ENCODE measurements around the gene RABEPK.

The RABEPK gene

GRCh38 chr9:125276771-125277170 is 76.4 kb downstream of the RABEPK start:
- no peak overlapping the region for H3K27ac ChIP-seq
- TF ChIP-seq CTCF (conservative IDR thresholded peaks at IDR 0.05) (no peak), ZFX (IDR thresholded peaks at IDR 0.05) (no peak)

- TF ChIP-seq CTCF (conservative IDR thresholded peaks at IDR 0.05) (no peak), ZFX (IDR thresholded peaks at IDR 0.05) (no peak)
Observed at GRCh38 chr9:125277411-125277810, 77.1 kb downstream of the RABEPK start.

GRCh38 chr9:125280945-125281344 is 80.6 kb downstream of the RABEPK start:
- no peak for TF ChIP-seq ZFX (IDR thresholded peaks at IDR 0.05)
- no peak for TF ChIP-seq CTCF (conservative IDR thresholded peaks at IDR 0.05)
- no peak overlapping the region for H3K27ac ChIP-seq

More at GRCh38 chr9:125277411-125277810, 77.1 kb downstream of the RABEPK start:
- no peak overlapping the region for H3K27ac ChIP-seq
